RWPE1 (cell line): Measurements from ENCODE around the gene FAIM2.

Experiments
- CTCF ChIA-PET: fragments of 350-600 bp; sonication (Branson Sonifier 250); formaldehyde crosslinking; extraction: SDS; loops from one replicate; lab custom pipeline; 2021; lab: Yijun Ruan, JAX
- POLR2A ChIA-PET: fragments of 400-600 bp; formaldehyde crosslinking; extraction: SDS; loops from one replicate; lab custom pipeline; 2020; ENCODE audit warnings: antibody characterized with exemption; ENCODE audit not compliant: low non-redundant PET; lab: Yijun Ruan, JAX
- DNase-seq: peaks from one replicate; pipeline ENCODE4 v3.0.0; 2012; ENCODE audit warnings: low spot score
- H3K27ac ChIP-seq: fragments of 450-650 bp; 2 replicates; pipeline ENCODE4 v1.5.1; 2017
- CTCF ChIP-seq: fragments of 450-650 bp; conservative IDR thresholded peaks from 2 replicates; pipeline ENCODE4 v1.5.1; 2017; ENCODE audit warnings: low read depth, mild to moderate bottlenecking

Gene FAIM2

GRCh38 chr12:49823951-49824350 lies 79.7 kb downstream of the FAIM2 start:
- ChIA-PET CTCF (interaction anchor here (0.8 kb wide), 1 partner anchor 28 kb away, joined by 5 read pairs; no protein-coding TSS in a partner anchor), POLR2A (no interaction called here)
- H3K27ac ChIP-seq, result peak overlapping the region; percentile 91
- no peak for TF ChIP-seq CTCF
- no peak for DNase-seq

GRCh38 chr12:49823350-49823749 lies 80.3 kb downstream of the FAIM2 start:
- ChIA-PET CTCF (interaction anchor here (0.6 to 1.2 kb wide), 3 partner anchors 16 to 139 kb away, joined by 4 to 6 read pairs (median 5); no protein-coding TSS in a partner anchor), POLR2A (no interaction called here)
- TF ChIP-seq CTCF, result no peak
- no peak for DNase-seq
- peak overlapping the region; percentile 23; the same call in 1 of the 2 replicates for H3K27ac ChIP-seq

GRCh38 chr12:49821373-49822287 lies 82.1 kb downstream of the FAIM2 start:
- no peak for TF ChIP-seq CTCF
- ChIA-PET CTCF (interaction anchor here (0.6 to 1.2 kb wide), 2 partner anchors 18 to 776 kb away, joined by 3 to 4 read pairs; no protein-coding TSS in a partner anchor), POLR2A (no interaction called here)
- no peak for DNase-seq
- peak overlapping the region; percentile 44 for H3K27ac ChIP-seq

GRCh38 chr12:49819786-49820185 lies 83.9 kb downstream of the FAIM2 start:
- peak overlapping the region; percentile 44 for H3K27ac ChIP-seq
- CTCF ChIA-PET, result interaction anchor here (0.6 kb wide), 1 partner anchor 209 kb away, joined by 9 read pairs; no protein-coding TSS in a partner anchor
- no peak for DNase-seq
- POLR2A ChIA-PET, result no interaction called here
- no peak for TF ChIP-seq CTCF

GRCh38 chr12:49818241-49818895 lies 85.3 kb downstream of the FAIM2 start:
- no peak for TF ChIP-seq CTCF
- no peak for DNase-seq
- ChIA-PET POLR2A (no interaction called here), CTCF (interaction anchor here (0.6 kb wide), 1 partner anchor 29 kb away, joined by 6 read pairs; no protein-coding TSS in a partner anchor)
- peak overlapping the region; percentile 42 for H3K27ac ChIP-seq
